Tibial artery (tissue), 4 donors: ENCODE measurements around the gene BEX5.

ENCODE experiments used
- DNase-seq, 2 donors: peaks; one replicate each; pipeline ENCODE4 v3.0.0-alpha.2; 2019
- H3K27ac ChIP-seq, 2 donors: fragments of 200-600 bp; sonication (generic) in 1 of 2; 1 replicate in 1 of 2; 2 replicates in 1 of 2; pipeline ENCODE4 v1.5.1; 2018 to 2019; ENCODE audit warnings: mild to moderate bottlenecking in 1 of 2
- H3K27me3 ChIP-seq, 2 donors: fragments of 200-600 bp; sonication (generic) in 1 of 2; one replicate each; pipeline versions ENCODE4 v1.5.1 to v1.6.0; 2016 to 2019
- H3K36me3 ChIP-seq, 3 donors: fragments of 200-600 bp; sonication (generic) in 2 of 3; one replicate each; pipeline ENCODE4 v1.5.1; 2016 to 2019; ENCODE audit warnings: mild to moderate bottlenecking in 2 of 3
- H3K4me1 ChIP-seq, 4 donors: fragments of 200-600 bp; sonication (generic) in 2 of 4; 1 replicate in 3 of 4; 2 replicates in 1 of 4; pipeline ENCODE4 v1.5.1; 2016 to 2019
- H3K4me3 ChIP-seq, 2 donors: fragments of 200-600 bp; sonication (generic) in 1 of 2; 1 replicate in 1 of 2; 2 replicates in 1 of 2; pipeline ENCODE4 v1.5.1; 2018 to 2019; ENCODE audit warnings: mild to moderate bottlenecking in 2 of 2
- H3K9me3 ChIP-seq, 3 donors: fragments of 200-600 bp; sonication (generic) in 1 of 3; one replicate each; pipeline ENCODE4 v1.5.1; 2016 to 2019
- intact Hi-C: fragments of 100-400 bp; cut with DNase I; formaldehyde crosslinking; loops from one replicate; pipeline ENCODE4 v1.15.0; 2023; ENCODE audit warnings: low total_unique reads
- TF ChIP-seq, protein P1 (sequence below), 2 experiments: fragments of 200-600 bp in 1 of 2; fragments of 450-650 bp in 1 of 2; IDR thresholded peaks; one replicate each; pipeline ENCODE4 v1.5.1; 2017 to 2019; ENCODE audit warnings: antibody characterized with exemption in 2 of 2, mild to moderate bottlenecking in 1 of 2, moderate library complexity in 1 of 2

The BEX5 gene

DNA sequence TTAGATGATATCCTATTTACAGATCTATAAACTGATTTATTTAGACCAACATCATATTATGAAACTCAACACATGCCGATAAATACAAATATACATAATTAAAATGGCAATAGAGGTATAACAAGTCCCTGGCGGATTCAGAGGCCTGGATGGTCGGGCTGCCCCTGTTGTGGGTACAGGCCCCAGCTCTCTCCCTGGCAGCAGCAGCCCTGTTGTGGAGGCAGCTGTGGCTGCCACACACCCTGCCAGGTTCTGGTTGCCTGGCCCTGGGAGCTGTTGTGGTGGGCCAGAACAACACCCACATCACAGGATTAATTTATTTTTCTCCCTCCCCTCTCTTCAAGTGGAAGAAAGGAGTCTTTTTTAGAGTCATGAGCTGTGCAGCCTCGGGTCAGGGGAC, 42.4 kb downstream of the BEX5 start:
- no peak overlapping the region for H3K27ac ChIP-seq
- intact Hi-C loops, result no loop called here
- TF ChIP-seq, protein P1, sequence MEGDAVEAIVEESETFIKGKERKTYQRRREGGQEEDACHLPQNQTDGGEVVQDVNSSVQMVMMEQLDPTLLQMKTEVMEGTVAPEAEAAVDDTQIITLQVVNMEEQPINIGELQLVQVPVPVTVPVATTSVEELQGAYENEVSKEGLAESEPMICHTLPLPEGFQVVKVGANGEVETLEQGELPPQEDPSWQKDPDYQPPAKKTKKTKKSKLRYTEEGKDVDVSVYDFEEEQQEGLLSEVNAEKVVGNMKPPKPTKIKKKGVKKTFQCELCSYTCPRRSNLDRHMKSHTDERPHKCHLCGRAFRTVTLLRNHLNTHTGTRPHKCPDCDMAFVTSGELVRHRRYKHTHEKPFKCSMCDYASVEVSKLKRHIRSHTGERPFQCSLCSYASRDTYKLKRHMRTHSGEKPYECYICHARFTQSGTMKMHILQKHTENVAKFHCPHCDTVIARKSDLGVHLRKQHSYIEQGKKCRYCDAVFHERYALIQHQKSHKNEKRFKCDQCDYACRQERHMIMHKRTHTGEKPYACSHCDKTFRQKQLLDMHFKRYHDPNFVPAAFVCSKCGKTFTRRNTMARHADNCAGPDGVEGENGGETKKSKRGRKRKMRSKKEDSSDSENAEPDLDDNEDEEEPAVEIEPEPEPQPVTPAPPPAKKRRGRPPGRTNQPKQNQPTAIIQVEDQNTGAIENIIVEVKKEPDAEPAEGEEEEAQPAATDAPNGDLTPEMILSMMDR (IDR thresholded peaks at IDR 0.05), result no peak
- H3K4me1 ChIP-seq, result no peaks in the 10 kb centered on the region
- H3K4me3 ChIP-seq, result no peak overlapping the region
- no peaks in the 10 kb centered on the region for H3K36me3 ChIP-seq
- H3K9me3 ChIP-seq, result peaks cover 0 to 7% (median 6%) of the 10 kb centered on the region in 3 donors
- no peak for DNase-seq
- no peaks in the 10 kb centered on the region for H3K27me3 ChIP-seq
